HG03575 (cell line): ENCODE measurements around the gene IL24.

Source experiments
- ATAC-seq: cut with Tn5 transposase; IDR thresholded peaks from one replicate; pipeline ENCODE4 v1.9.1; 2021; ENCODE audit not compliant: unreplicated experiment, insufficient number of reproducible peaks, low FRiP score; ENCODE audit errors: extremely low read depth

Gene IL24

DNA sequence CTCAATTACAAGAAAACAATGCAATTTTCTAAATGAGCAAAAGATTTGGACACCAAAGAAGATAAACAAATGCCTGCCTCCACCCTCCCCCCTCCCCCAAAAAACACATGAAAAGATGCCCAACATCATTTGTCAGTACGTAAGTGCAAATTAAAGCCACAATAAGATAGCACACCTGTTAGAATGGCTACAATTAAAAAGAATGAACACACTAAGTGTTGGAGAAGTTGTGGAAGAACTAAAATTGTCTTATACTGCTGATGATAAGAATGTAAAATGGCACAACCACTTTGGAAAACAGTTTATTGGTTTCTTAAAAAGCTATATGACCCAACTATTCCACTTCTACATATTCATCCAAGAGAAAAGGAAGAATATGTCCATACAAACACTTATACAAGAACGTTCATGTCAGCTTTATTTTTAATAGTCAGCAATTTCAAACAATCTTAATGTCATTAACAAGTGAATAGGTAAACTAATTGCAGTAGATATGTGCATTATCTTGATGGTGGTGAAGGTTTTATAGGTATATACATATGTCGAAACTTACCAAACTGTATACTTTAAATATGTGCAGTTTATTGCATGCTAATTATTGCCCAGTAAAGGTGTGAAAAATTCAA, 21.4 kb upstream of the IL24 start:
- no peak for ATAC-seq

DNA sequence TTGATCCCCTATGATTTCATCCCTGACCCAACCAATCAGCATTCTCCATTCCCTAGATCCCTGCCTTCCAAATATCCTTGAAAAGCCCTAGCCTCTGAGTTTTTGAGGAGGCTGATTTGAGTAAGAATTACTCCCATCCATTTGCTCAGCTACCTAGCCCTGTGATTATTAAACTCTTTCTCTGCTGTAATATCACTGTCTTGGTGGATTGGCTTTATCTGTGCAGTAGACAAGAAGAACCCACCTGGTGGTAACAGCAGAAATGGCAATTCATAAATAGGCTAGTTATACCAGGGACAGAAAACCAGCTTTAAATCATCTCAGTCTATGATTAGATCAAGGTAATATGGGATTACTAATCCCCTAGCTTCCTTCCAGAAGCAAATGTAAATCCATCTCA, 18.8 kb upstream of the IL24 start:
- no peak for ATAC-seq

DNA sequence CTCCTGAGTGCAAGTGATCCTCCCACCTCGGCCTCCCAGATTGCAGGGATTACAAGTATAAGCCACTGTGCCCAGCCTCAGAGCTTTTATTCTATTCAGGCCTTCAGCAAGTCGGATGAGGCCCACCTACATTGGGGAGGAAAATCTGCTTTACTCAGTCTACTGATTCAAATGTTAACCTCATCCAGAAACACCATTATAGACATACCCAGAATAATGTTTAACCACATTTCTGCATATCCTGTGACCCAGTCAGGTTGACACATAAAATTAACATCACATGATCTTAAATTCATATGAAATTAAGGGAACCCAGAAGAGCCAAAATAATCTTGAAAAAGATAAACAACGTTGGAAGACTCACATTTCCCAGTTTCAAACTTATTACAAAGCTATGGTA, 16.9 kb upstream of the IL24 start:
- no peak for ATAC-seq

DNA sequence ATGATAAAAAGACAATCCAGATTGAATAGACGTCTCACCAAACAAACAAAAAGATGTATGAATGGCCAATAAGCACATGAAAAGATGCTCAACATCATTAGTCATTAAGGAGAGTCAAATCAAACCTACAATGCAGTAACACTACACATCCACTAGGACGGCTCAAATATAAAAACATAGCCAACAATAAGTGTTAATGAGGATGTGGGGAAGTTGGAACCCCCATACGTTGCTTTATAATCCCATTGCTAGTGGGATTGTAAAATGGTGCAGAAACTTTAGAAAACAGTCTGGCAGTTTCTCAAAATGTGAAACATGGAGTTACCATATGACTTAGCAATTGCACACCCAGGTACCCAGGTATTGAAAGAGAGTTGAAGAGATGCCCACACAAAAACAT, 14.7 kb upstream of the IL24 start:
- no peak for ATAC-seq

DNA sequence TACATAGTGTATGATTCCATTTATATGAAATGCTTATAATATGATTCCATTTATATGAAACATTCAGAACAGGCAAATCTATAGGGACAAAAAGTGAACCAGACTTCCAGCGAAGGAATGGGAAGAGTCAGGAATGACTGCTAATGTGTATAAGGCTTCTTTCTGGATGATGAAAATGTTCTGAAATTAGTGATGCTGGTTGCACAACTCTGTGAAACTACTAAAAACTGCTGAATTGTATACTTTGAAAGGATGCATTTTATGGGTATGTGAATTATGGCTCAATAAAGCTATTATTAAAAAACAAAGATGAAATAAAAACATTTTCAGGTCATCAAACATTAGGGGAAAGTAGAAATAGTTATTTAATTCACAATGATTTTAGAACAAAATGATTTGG, 14.1 kb upstream of the IL24 start:
- no peak for ATAC-seq

DNA sequence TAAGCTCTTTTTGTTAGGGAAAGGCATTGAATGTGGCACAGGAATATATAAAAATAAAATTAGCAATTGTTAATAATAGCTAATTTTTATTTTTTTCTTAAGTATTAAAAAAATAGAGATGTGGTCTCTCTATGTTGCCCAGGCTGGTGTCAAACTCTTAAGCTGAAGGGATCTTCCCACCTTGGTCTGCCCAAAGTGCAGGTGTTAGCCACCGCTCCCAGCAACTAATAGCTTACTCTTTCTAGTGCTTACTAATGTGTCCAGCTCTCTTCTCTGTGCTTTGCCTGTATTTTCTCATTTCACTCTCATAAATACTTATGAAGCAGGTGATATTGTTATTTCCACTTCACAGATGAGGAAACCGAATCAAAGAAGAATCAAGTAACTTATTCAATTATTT, 13.4 kb upstream of the IL24 start:
- no peak for ATAC-seq

DNA sequence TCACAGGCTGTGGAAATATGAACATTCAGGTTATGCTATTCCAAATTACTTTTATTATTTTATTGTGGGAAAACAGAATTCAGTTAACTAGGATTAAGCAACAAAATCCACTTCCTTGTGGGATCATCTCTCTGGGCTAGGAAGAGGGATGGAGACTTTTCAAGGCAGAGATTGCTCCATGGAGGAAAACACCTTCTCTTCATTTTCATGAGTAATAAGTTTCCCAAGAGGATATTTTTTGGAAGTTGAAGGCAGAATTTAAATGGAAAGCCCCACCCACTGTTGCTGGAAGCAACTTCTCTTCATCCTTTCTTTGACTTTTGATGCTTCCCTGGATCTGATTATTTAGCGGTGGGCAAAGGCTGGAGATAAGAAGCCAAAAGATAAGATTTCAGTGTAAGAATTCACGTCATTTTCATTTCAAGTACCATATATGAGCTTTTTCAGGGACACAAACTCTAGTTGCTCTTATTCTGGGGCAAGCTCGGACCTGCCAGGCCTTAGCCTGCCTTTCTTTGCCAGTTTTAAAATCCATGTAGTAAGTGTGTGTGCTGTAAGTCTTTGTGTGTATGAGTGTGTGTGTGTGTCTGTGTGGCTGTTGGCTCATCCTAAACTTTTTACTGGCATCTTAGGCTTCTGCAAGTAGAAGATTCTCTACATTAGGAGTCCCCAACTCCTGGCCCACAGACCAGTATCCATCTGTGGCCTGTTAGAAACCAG, 11.7 kb upstream of the IL24 start:
- ATAC-seq: no peak

DNA sequence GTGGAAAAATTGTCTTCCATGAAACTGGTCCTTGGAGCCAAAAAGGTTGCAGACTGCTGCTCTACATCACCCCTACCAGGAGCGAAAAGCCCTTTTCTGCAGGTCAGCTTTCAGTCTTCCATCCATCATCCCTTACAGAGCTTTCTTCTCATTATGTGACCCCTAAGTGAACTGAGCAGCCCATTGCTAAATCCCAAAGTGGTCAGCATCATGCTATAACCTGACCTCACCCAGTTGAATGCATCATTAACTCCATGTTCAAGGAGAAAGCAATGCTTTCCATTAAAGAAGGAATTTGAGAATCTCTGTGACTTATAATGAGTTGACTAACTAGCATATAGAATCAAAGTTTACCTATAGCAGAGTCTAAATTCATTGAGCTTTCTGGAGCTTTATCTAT, 10.4 kb upstream of the IL24 start:
- no peak for ATAC-seq

DNA sequence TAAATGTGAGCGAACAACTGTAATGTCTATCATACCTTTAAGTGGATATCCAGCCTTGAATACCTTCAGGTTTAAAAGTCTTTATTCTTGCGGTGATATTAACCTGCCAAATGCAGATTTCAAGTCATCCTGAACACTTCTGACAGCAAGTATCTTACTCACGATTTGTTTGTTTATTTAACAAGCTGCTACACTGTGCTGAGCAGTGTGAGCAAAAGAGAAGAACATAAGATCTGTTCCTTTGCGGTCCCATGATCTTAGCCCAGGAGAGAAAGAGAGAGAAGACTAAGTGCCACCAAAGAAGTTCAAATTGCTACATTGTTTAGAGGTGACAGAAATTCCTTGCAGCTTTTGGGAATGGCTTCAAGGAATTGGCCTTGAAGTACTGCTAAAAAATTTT, 9.5 kb upstream of the IL24 start:
- no peak for ATAC-seq

DNA sequence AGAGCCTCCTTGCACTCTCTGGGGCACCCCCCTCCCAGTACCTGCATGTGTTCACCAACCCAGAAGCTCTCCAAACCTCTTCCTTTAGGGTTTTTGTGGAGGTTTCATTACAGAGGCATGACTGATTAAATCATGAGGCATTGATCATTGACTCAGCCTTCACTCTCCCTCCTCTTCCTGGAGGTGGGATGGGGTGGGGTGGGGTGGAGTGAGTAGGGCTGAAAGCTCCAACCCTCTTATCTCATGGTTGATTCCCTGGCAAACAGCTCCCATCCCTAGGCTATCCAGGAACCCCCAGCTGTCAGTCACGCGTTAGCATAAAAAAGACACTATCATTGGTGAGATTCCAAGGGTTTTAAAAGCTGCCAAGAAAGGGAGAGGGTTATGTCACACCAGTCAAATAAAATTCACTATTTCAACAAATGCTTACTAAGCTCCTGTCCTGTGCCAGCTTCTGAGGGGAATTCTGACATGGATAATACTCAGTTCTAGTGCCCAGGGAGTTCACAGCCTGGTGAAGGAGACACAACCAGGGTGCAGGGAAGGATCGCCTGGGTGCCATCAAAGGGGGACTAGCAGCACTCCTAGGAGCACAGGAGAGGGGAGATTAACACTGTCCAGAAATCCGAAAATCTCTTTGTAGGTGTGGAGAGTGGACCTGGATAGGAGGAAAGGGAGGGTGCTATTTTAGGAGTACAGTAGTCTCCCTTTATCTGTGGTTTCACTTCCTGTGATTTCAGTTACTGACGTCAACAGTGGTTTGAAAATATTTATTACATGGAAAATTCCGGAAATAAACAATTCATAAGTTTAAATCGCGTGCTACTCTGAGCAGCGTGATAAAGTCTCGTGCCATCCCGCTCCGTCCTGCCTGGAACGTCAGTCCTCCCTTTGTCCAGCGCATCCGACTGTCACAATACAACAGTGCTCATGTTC, 6.8 kb upstream of the IL24 start:
- no peak for ATAC-seq

DNA sequence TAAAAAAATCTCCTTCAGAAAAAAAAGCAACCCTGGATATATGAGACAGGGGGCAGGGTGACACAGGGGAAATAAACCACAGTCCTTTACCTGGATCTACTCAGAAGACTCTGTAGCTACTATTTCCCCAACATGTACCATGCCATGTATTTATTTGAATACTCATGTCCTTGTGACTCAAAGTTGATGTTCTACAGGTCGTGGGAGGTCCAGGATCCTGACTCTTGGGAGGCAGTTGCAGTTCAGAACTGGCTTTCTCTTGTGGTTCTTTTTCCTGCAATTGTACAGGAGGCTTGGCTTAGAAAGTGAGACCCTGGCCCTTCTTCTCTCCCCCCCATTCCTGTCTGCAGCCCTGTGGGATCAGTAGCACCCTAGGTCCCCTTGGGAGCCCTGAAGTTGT, 5.8 kb upstream of the IL24 start:
- no peak for ATAC-seq

DNA sequence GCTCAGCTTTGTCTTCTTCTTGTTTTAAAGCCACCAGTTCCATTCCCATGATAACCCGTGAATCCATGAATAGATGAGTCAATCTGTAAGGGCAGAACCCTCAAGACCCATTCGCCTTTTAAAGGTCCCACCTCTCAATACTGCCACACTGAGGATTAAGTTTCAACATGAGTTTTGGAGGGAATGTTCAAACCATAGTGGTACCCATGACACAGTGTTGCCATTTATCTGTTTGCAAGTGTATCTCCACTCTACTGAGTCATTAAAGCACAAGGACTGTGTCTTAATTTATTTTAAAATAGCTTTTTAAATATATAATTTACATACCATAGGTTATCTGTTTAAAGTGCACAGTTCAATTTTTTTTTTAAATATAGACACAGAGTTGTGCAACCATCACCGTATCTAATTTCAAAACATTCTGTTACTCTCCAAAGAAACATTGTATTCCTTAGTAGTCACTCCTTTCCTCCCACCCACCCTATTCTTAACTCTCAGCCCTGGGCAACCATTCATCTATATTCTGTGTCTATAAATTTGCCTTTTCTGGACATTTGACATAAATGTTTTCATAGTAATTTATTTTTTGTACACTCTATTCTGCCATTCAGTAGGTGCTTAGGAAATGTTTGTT, 4.8 kb upstream of the IL24 start:
- no peak for ATAC-seq

DNA sequence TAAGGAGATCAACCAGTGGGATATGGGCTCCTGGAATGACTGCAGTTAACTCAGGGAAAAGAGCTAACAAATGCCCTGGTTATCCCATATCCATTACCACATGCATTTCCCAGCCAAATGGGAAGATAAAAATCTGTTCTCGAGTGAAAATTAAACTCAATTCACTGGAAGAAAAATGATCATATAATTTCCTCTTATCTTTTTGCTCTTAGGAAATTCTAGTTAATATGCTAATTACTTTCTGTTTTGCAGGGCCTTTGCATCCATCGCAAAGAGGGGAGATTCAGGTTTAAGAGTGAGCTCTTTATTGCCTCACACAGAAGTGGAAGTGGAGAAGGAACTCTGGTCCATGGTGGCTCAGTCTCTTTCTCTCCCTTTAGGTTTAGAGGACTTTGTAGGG, 3.9 kb upstream of the IL24 start:
- ATAC-seq: no peak

DNA sequence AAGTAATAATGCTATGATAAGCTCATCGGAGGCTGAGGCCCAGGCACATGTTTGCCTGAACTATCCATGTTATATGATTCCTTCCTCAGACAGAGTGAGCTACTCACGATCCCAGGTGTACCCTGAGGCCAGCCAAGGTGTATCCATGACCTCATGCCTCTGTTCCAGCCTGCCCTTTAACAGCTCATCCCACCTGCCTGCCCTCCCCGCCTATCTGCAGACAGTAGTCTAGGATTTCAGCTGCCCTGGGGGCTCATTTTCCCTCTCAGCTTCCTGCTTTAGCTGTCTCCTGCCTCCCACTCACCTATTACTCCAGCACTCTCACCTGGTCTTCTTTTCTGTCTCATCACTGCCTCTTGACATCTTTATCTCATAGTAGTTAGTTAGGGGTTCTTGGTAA, 1.9 kb upstream of the IL24 start:
- ATAC-seq: no peak

DNA sequence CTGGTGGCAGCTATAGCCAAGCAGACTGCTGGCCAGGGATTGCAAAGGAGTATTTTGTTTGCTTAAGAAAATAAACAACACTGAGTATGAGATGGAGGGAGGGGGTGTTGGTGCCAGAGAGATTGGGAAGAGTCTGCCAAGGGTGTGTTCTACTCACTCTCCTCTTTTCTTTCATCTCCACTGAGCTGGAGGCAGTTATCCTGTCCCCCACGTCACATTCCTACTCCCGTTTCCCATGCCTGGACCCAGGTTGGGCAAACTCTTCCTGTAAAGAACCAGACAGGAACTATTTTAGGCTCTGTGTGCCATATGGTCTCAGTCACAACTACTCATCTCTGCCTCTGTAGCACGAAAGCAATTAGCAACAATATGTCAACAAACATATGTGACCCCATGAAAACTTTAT, 1.4 kb upstream of the IL24 start:
- no peak for ATAC-seq

DNA sequence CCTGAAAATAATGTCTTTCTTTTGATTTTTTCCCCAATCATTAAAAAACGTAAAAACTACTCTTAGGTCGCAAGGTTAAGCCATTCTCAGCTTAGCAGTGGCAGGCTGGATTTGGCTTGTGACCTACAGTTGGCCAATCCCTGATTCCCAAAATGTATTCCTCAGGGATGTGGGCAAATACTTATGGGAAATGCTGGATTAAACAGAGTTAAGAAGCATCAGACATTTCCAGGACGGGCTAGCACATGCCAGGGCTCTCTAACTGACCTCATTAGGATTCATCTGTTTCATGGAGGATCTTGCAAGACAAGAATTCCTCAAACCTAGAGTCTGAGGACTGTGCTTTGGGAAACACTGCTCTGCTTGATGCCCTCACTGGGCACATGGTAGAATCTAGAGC, 982 bp upstream of the IL24 start:
- no peak for ATAC-seq

DNA sequence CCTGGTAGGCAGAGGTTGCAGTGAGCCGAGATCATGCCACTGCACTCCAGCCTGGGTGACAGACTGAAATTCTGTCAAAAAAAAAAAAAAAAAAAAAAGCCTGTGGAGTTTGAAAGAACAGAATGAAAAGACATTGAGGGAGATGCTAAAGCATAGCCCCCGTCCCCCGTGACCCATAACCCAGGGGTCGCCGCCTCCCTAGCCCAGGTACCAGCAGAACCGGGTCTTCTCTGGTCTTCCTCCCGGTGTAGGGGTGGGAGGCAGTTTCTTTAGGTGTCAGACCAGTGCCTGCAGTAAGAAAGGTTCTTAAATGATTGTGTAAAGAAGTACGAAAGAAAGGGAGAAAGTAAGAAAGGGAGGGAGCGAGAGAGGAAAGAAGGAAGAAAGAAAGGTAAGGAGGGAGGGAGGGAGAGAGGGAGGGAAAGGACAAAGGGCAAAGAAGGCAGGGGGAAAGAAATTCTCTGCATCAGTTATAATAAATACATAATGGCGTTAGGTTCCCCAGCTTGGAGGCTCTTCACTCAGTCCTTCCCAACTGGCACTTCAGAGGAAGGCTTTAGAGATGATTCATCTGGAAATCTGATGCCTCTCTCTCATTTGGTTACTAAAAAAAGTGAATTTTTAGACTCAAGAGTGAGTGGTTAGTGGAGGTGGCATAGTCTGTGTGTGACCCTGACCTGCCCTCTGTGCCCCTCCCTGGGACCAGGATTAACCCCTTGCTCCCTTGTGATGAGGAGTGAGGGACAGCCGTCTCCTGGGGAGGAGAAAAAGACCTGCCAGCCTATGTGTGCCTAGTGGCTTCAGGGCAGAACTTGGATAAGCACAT, 1.1 kb downstream of the IL24 start:
- no peak for ATAC-seq

DNA sequence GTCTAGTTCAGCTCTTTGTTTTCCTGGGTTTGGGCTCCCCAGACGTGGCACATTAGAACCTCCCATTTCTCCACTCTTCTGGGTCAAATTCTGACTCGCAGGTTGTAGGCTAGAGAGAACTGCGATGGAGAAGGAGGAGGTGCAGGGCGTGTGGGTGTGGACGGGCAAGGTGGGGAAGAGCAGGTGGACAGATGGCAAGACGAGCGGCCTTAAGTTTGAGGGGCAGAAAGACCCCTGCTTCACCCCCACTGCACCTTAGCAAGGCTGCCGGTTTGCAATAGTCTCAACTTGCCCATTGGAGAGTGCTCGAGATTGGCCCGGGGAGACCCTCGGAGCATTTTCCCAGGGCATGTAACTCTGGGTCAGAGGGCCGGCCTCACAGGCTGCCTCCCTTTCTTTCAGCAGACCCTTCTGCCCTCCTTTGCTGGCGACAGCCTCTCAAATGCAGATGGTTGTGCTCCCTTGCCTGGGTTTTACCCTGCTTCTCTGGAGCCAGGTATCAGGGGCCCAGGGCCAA, 1.7 kb downstream of the IL24 start:
- ATAC-seq: no peak

DNA sequence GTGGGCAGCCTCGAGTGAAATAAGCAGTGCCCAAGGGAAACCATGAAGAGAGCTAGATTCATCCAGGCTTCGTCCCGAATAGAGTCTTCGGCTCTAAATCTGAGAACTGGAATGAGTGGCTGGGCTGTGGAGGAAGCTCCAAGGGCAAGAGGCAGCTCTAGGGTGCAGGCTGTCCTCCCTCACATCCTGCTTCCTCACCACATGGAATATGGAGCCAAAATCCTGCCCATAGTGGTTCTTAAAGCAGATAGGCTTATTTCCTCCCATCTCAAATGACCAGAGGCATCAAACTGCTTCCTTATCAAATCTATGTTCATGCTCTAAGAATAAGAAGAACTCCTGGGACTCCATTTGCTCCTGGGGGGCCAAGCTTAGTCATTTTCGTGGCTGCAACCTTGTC, 2.5 kb downstream of the IL24 start:
- no peak for ATAC-seq
